GM23338 (cell line): ENCODE measurements around the gene CYB561D2. TPM values are rescaled to one million over a fixed set of nuclear protein-coding genes. Genes with fewer than 3 reads are reported as not detected.
A peak's percentile ranks its signal among the peaks of the same experiment; 100 is the strongest.

Experiments used
- ATAC-seq: fragments of 200-7000 bp; cut with Tn5 transposase; 3 replicates; pipeline ENCODE4 v1.9.1; 2020
- DNase-seq: peaks from one replicate; pipeline ENCODE4 v3.0.0-alpha.2; 2015; ENCODE audit warnings: low spot score
- H2AFZ ChIP-seq: fragments of 200-600 bp; sonication (generic); 2 replicates; pipeline ENCODE4 v1.8.0; 2016; ENCODE audit warnings: antibody characterized with exemption, mild to moderate bottlenecking, moderate library complexity
- H3F3A ChIP-seq: fragments of 200-600 bp; sonication (generic); replicated peaks from 2 replicates; pipeline ENCODE4 v1.8.0; 2017; ENCODE audit warnings: antibody characterized with exemption, mixed run types, low read depth
- H3K27ac ChIP-seq: fragments of 200-600 bp; sonication (generic); 2 replicates; pipeline ENCODE4 v1.6.1; 2016; ENCODE audit warnings: low read depth
- H3K27me3 ChIP-seq: fragments of 200-600 bp; sonication (generic); 2 replicates; pipeline ENCODE4 v1.8.0; 2016; ENCODE audit warnings: mild to moderate bottlenecking, mixed run types, moderate library complexity; ENCODE audit not compliant: insufficient read depth
- H3K36me3 ChIP-seq: fragments of 200-600 bp; sonication (generic); 2 replicates; pipeline ENCODE4 v1.8.0; 2016; ENCODE audit warnings: mild to moderate bottlenecking; ENCODE audit not compliant: insufficient read depth
- H3K4me1 ChIP-seq: fragments of 200-600 bp; sonication (generic); 2 replicates; pipeline ENCODE4 v1.8.0; 2016; ENCODE audit warnings: mild to moderate bottlenecking, moderate library complexity; ENCODE audit not compliant: insufficient read depth
- H3K4me2 ChIP-seq: fragments of 200-600 bp; sonication (generic); 2 replicates; pipeline ENCODE4 v1.7.1; 2017; ENCODE audit warnings: mixed run types
- H3K4me3 ChIP-seq: fragments of 200-600 bp; sonication (generic); 2 replicates; pipeline ENCODE4 v1.6.1; 2016; ENCODE audit warnings: mixed run types
- H3K79me2 ChIP-seq: fragments of 200-600 bp; sonication (generic); replicated peaks from 2 replicates; pipeline ENCODE4 v1.8.0; 2017; ENCODE audit warnings: mild to moderate bottlenecking; ENCODE audit not compliant: insufficient read depth
- H3K9me2 ChIP-seq: fragments of 200-600 bp; sonication (generic); 2 replicates; pipeline ENCODE4 v1.8.0; 2017; ENCODE audit not compliant: insufficient read depth
- H4K20me1 ChIP-seq: fragments of 200-600 bp; sonication (generic); replicated peaks from 2 replicates; pipeline ENCODE4 v1.8.0; 2017; ENCODE audit warnings: mild to moderate bottlenecking; ENCODE audit not compliant: insufficient read depth
- H3K27ac Mint-ChIP-seq: 2 replicates; pipeline ENCODE4 v1.8.0; 2020; ENCODE audit warnings: inconsistent platforms, mild to moderate bottlenecking, moderate library complexity, mixed read lengths
- H3K27me3 Mint-ChIP-seq: 3 replicates; pipeline ENCODE4 v1.8.0; 2022; ENCODE audit warnings: low read depth, mild to moderate bottlenecking, moderate library complexity, mixed read lengths, inconsistent platforms; ENCODE audit not compliant: insufficient read depth, poor library complexity
- H3K36me3 Mint-ChIP-seq: 3 replicates; pipeline ENCODE4 v1.8.0; 2021; ENCODE audit warnings: low read depth, mild to moderate bottlenecking, inconsistent platforms, moderate library complexity, mixed read lengths
- H3K4me1 Mint-ChIP-seq: 3 replicates; pipeline ENCODE4 v1.8.0; 2020; ENCODE audit warnings: mild to moderate bottlenecking, inconsistent platforms, mixed read lengths
- H3K4me3 Mint-ChIP-seq: 3 replicates; pipeline ENCODE4 v1.8.0; 2021; ENCODE audit warnings: moderate library complexity, mild to moderate bottlenecking, inconsistent platforms, mixed read lengths
- H3K9me3 Mint-ChIP-seq: 3 replicates; pipeline ENCODE4 v1.8.0; 2020; ENCODE audit warnings: moderate library complexity, mild to moderate bottlenecking, inconsistent platforms, mixed read lengths
- JUNB ChIP-seq: IDR thresholded peaks from one replicate; pipeline ENCODE4 v1.6.1; 2016; ENCODE audit warnings: antibody characterized with exemption; ENCODE audit not compliant: unreplicated experiment
- NANOG ChIP-seq: IDR thresholded peaks from 2 replicates; pipeline ENCODE4 v1.6.1; 2016; ENCODE audit warnings: antibody characterized with exemption, borderline replicate concordance
- POLR2AphosphoS5 ChIP-seq: IDR thresholded peaks from 2 replicates; pipeline ENCODE4 v1.6.1; 2016; ENCODE audit warnings: antibody characterized with exemption, low read depth
- ZNF114 ChIP-seq: fragments of 250-450 bp; sonication (Bioruptor Pico); IDR thresholded peaks from 2 replicates; pipeline ENCODE4 v1.5.0; 2020; ENCODE audit warnings: mild to moderate bottlenecking, moderate library complexity
- polyA plus RNA-seq: library from polyadenylated mRNA; unstranded; fragments of >200 nt; fragmentation: Nextera tagmentation; extraction: Ambion mirVana; gene quantifications from 2 replicates; pipeline ENCODE4 v1.2.1, GENCODE V29; 2016
- total RNA-seq: library from RNA; depleted of rRNA; stranded (reverse); fragments of >200 nt; shearing (Covaris generic); gene quantifications from 2 replicates; pipeline ENCODE4 v1.2.3, GENCODE V29; 2014
- TF ChIP-seq, protein P1 (sequence below): IDR thresholded peaks from 2 replicates; pipeline ENCODE4 v1.6.1; 2016; ENCODE audit warnings: antibody characterized with exemption
- TF ChIP-seq, protein P2 (sequence below), 2 experiments: fragments of 200-600 bp in 1 of 2; sonication (generic) in 1 of 2; conservative IDR thresholded peaks; 2 replicates each; pipeline versions ENCODE4 v1.5.1 to v1.6.1; 2016 to 2017; ENCODE audit warnings: antibody characterized with exemption in 2 of 2, low read depth in 2 of 2, mild to moderate bottlenecking in 2 of 2, moderate library complexity in 1 of 2
- TF ChIP-seq, protein P3 (sequence below): IDR thresholded peaks from one replicate; pipeline ENCODE4 v1.6.1; 2018; ENCODE audit warnings: antibody characterized with exemption; ENCODE audit not compliant: unreplicated experiment

Gene CYB561D2
- total and polyA plus RNA-seq, 2 experiments from 2014 or later, result 10.1 to 18.2 TPM

DNA sequence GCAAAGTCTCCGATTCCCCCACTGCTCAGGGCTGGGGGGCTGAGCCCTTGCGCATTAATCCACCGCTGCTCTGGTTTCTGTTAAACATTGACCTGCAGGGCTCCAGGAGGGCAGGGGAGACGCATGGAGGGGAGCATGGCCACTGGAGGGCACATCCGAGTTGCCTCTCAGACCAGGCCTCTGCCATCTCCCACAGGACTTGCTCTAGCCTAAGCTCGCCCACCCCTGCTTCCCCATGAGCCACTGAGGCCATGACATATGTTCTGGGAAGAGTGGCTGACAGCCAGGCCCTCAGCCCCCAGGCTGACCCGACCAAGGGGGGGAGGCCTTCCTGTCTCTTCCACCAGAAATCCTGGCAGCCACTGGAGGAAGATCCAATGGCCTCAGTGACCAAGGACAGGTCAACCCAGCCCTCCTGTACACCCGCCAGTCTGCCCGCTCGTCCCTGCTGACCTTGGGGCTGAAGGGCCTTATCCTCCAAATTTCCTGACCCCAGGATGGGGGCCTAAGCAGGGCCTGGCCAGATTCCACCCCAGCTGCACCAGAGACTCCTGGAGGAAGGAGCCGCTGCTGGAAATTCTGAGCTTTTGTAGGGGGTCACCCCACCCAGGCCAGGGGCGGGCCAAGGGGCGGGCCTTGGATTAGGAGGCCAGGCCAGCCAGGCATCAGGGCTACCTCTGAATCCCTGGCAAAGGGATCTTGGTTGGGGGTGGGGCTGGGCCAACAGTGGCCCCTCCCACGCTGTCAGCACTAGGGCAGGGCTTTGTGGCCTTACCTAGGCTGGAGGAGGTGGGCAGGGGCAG lies 47.4 kb upstream of the CYB561D2 start, which contains the start of gene HYAL1:
HYAL1 (minus strand) TSS at position 562 of the 803 bp plus-strand sequence. CDS start 618 bp downstream, outside the sequence.
- Mint-ChIP-seq H3K36me3 (peaks cover 17% of the 10 kb centered on the region; the same call in 2 of the 3 replicates), H3K27me3 (peaks cover 16% of the 10 kb centered on the region), H3K4me3 (no peak within 1 kb of the TSS), H3K9me3 (peaks cover 31% of the 10 kb centered on the region), H3K4me1 (peaks cover 20% of the 10 kb centered on the region), H3K27ac (no peak within 1 kb of the TSS; the same call in 1 of the 2 replicates)
- H3K27ac ChIP-seq, result peak within 1 kb of the TSS; percentile 88; the same call in 1 of the 2 replicates
- no peaks in the 10 kb centered on the region for H3K27me3 ChIP-seq
- ATAC-seq (peak; percentile 64), DNase-seq (peak; percentile 89)
- H3K4me3 ChIP-seq, result peak within 1 kb of the TSS; percentile 36; the same call in 1 of the 2 replicates
- H3K4me1 ChIP-seq, result peaks cover 23% of the 10 kb centered on the region
- no peak within 1 kb of the TSS for H2AFZ ChIP-seq
- no peaks in the 10 kb centered on the region for H3K36me3 ChIP-seq
- peak within 1 kb of the TSS; percentile 74 for H3K4me2 ChIP-seq
- H4K20me1 ChIP-seq, result no peaks in the 10 kb centered on the region
- peaks cover 16% of the 10 kb centered on the region for H3F3A ChIP-seq
- no peaks in the 10 kb centered on the region for H3K9me2 ChIP-seq
- no peaks in the 10 kb centered on the region for H3K79me2 ChIP-seq
- no peak for TF ChIP-seq JUNB
- TF ChIP-seq, protein P1, sequence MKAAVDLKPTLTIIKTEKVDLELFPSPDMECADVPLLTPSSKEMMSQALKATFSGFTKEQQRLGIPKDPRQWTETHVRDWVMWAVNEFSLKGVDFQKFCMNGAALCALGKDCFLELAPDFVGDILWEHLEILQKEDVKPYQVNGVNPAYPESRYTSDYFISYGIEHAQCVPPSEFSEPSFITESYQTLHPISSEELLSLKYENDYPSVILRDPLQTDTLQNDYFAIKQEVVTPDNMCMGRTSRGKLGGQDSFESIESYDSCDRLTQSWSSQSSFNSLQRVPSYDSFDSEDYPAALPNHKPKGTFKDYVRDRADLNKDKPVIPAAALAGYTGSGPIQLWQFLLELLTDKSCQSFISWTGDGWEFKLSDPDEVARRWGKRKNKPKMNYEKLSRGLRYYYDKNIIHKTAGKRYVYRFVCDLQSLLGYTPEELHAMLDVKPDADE, result no peak
- TF ChIP-seq, protein P2, sequence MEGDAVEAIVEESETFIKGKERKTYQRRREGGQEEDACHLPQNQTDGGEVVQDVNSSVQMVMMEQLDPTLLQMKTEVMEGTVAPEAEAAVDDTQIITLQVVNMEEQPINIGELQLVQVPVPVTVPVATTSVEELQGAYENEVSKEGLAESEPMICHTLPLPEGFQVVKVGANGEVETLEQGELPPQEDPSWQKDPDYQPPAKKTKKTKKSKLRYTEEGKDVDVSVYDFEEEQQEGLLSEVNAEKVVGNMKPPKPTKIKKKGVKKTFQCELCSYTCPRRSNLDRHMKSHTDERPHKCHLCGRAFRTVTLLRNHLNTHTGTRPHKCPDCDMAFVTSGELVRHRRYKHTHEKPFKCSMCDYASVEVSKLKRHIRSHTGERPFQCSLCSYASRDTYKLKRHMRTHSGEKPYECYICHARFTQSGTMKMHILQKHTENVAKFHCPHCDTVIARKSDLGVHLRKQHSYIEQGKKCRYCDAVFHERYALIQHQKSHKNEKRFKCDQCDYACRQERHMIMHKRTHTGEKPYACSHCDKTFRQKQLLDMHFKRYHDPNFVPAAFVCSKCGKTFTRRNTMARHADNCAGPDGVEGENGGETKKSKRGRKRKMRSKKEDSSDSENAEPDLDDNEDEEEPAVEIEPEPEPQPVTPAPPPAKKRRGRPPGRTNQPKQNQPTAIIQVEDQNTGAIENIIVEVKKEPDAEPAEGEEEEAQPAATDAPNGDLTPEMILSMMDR (conservative IDR thresholded peaks at IDR 0.05; ENCODE audit: low read depth in 2 of 2), result peak; percentile 29 to 68
- peak; percentile 59 for TF ChIP-seq POLR2AphosphoS5

DNA sequence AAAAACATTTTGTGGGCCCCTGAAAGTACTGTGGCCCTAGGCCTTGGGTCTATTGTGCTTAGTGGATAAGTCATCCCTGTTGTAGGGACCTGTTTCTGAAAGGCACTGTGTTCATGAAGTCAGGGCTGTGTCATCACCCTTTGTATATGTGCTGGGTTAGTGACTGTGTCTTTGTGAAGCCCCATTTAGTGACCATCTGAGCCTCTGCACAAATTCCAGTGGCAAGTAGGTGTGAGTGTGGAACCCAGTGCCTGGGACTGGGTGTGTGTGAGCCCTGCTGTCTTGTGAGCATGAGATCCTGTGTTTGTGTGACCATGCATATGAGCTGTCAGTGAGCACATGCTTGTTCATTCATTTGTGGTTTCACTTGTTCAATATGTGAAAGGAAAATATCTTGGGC lies 46.1 kb upstream of the CYB561D2 start:
- H3K4me3 Mint-ChIP-seq, result no peak overlapping the region
- no peaks in the 10 kb centered on the region for H3K36me3 ChIP-seq
- no peaks in the 10 kb centered on the region for H3K9me2 ChIP-seq
- H3K79me2 ChIP-seq, result no peaks in the 10 kb centered on the region
- peaks cover 19% of the 10 kb centered on the region for H3K4me1 ChIP-seq
- peaks cover 19% of the 10 kb centered on the region for H3K4me1 Mint-ChIP-seq
- no peaks in the 10 kb centered on the region for H3K27me3 ChIP-seq
- H3K27me3 Mint-ChIP-seq, result peaks cover 11% of the 10 kb centered on the region
- no peaks in the 10 kb centered on the region for H4K20me1 ChIP-seq
- H3K27ac Mint-ChIP-seq, result no peak overlapping the region
- H3K9me3 Mint-ChIP-seq, result peaks cover 44% of the 10 kb centered on the region
- no peak overlapping the region for H3K27ac ChIP-seq
- DNase-seq, result no peak
- peaks cover 14% of the 10 kb centered on the region for H3F3A ChIP-seq
- peaks cover 28% of the 10 kb centered on the region for H3K36me3 Mint-ChIP-seq
- no peak overlapping the region for H3K4me3 ChIP-seq
- no peak overlapping the region for H2AFZ ChIP-seq
- ATAC-seq, result no peak
- no peak overlapping the region for H3K4me2 ChIP-seq
- TF ChIP-seq, protein P3, sequence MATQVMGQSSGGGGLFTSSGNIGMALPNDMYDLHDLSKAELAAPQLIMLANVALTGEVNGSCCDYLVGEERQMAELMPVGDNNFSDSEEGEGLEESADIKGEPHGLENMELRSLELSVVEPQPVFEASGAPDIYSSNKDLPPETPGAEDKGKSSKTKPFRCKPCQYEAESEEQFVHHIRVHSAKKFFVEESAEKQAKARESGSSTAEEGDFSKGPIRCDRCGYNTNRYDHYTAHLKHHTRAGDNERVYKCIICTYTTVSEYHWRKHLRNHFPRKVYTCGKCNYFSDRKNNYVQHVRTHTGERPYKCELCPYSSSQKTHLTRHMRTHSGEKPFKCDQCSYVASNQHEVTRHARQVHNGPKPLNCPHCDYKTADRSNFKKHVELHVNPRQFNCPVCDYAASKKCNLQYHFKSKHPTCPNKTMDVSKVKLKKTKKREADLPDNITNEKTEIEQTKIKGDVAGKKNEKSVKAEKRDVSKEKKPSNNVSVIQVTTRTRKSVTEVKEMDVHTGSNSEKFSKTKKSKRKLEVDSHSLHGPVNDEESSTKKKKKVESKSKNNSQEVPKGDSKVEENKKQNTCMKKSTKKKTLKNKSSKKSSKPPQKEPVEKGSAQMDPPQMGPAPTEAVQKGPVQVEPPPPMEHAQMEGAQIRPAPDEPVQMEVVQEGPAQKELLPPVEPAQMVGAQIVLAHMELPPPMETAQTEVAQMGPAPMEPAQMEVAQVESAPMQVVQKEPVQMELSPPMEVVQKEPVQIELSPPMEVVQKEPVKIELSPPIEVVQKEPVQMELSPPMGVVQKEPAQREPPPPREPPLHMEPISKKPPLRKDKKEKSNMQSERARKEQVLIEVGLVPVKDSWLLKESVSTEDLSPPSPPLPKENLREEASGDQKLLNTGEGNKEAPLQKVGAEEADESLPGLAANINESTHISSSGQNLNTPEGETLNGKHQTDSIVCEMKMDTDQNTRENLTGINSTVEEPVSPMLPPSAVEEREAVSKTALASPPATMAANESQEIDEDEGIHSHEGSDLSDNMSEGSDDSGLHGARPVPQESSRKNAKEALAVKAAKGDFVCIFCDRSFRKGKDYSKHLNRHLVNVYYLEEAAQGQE, result no peak
- TF ChIP-seq ZNF114 (CRISPR knock-in tag) (no peak), NANOG (no peak)
